HAP-1 (cell line): Measurements from ENCODE around the gene ALDH3A1.

Experiments
- DNase-seq, 2 experiments: peaks; one replicate each; pipeline ENCODE4 v3.0.0-alpha.2; 2016 to 2020; ENCODE audit warnings: low spot score in 2 of 2
- H3K27me3 ChIP-seq: fragments of 250-450 bp; sonication (Bioruptor Pico); 2 replicates; pipeline ENCODE4 v1.5.1; 2020; ENCODE audit warnings: low read depth, mild to moderate bottlenecking, moderate library complexity
- H3K36me3 ChIP-seq: fragments of 250-450 bp; sonication (Bioruptor Pico); replicated peaks from 2 replicates; pipeline ENCODE4 v1.5.1; 2020; ENCODE audit warnings: mild to moderate bottlenecking
- H3K4me1 ChIP-seq: fragments of 250-450 bp; sonication (Bioruptor Pico); 2 replicates; pipeline ENCODE4 v1.5.1; 2020; ENCODE audit warnings: mild to moderate bottlenecking
- H3K4me3 ChIP-seq: fragments of 250-450 bp; sonication (Bioruptor Pico); 2 replicates; pipeline ENCODE4 v1.5.1; 2020; ENCODE audit warnings: mild to moderate bottlenecking, moderate library complexity
- H3K9me3 ChIP-seq: fragments of 250-450 bp; sonication (Bioruptor Pico); 2 replicates; pipeline ENCODE4 v1.5.1; 2020; ENCODE audit warnings: mild to moderate bottlenecking, moderate library complexity
- in situ Hi-C: fragments of 300-500 bp; cut with MboI; formaldehyde crosslinking; loops from 3 replicates; pipeline ENCODE4 v1.14.3; 2020; ENCODE audit warnings: low sequenced_read_pairs, inconsistent platforms, mixed read lengths

ALDH3A1 gene

DNA sequence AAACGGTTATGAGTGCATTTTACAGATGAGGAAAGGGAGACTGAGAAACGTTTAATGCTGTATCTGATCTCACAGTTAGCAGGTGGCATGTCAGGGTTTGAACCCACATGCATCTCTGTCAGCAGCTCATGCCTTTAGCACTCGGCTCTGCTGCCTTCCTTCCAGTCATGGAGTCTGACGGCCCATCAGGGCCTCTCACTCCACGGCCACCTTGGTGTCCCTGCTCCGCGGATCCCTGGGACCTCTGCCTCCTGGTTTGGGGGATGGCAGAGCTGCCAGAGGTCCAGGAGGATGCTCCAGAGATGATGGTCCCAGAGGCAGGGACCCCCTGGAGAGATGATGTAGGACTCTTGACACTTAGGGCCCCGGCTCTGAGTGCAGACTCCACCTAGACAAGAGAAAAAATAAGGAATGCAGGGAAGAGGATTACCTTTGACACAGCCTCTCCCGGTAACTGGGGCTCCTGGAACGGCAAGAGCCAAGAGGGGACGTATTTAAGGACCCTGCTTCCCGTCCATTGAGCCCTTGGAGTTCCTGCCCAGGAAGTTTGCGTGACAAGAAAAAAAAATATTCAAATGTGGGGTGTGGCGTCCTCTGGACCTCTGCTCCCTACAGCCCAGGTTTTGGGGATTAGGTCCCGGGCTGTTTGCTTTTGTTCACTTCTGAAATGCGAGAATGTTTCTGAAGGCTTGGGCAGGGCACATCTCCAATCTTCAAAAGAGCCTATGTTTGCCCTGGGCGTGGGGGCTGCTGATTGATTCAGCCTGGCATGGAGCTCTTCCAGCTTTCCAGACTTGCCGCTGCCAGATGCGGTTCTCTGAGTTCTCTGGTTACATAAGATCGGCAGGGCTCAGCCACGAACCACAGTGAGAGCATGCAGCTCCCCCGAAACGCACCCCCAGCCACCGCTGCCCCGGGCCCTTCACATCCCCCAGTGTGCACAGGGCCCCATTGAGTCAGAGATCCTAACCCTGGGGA lies at the start of gene ALDH3A1:
Gene ALDH3A1 (minus strand): TSS at position 470 of the 978 bp plus-strand sequence. CDS start 3,169 bp downstream, outside the sequence.
- Histone ChIP-seq H3K4me1 (peaks cover 9% of the 10 kb centered on the region), H3K9me3 (no peaks in the 10 kb centered on the region), H3K4me3 (no peak within 1 kb of the TSS), H3K27me3 (no peaks in the 10 kb centered on the region), H3K36me3 (no peaks in the 10 kb centered on the region)
- DNase-seq: no peak
- in situ Hi-C loops: no loop called here

DNA sequence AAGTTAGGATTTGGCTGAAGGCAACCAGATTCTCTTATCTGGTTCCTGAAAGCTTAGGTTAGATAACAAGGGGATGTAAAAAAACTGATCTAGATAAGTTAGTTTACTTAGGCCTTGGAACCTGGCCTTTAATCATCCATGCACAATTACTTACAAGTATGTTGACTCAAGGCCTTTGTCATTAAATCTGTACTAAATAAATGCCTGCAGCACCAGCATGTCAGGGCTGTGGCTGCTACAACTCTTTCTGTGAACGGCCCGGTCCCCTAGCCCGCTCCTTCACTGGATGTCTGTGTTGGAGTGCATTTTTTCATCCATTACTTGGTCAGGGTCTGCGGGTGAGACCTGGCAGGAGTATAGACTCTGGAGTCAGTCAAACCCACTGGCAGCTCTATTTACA lies 48.4 kb upstream of the ALDH3A1 start:
- H3K27me3 ChIP-seq: no peaks in the 10 kb centered on the region
- H3K4me3 ChIP-seq: no peak overlapping the region
- no peaks in the 10 kb centered on the region; the same call in 1 of the 2 replicates for H3K9me3 ChIP-seq
- DNase-seq: no peak
- H3K36me3 ChIP-seq: no peaks in the 10 kb centered on the region
- in situ Hi-C loops: no loop called here
- no peaks in the 10 kb centered on the region for H3K4me1 ChIP-seq

DNA sequence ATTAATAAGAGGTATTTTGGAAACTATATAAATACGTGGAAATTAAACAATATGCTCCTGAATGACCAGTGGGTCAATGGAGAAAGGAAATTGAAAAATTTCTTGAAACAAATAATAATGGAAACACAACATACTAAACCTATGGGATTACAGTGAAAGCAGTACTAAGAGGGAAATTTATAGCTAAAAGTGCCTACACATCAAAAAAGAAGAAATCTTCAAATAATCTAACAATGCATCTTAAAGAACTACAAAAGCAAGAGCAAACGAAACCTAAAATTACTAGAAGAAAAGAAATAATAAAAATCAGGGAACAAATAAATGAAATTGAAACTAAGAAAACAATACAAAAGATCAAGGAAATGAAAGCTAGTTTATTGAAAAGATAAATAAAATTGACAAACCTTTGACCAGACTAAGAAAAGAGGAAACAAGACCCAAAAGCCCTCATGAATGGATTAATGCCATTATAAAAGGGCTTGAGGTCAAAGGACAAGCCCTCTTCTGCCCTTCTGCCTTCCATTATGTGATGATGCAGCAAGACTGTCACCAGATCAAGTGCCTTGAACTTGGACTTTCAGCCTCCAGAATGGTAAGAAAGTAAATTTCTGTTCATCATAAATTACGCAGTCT lies 43.9 kb upstream of the ALDH3A1 start:
- in situ Hi-C loops: no loop called here
- H3K4me1 ChIP-seq: no peaks in the 10 kb centered on the region
- no peak overlapping the region for H3K4me3 ChIP-seq
- H3K9me3 ChIP-seq: no peaks in the 10 kb centered on the region; the same call in 1 of the 2 replicates
- no peaks in the 10 kb centered on the region for H3K36me3 ChIP-seq
- no peaks in the 10 kb centered on the region for H3K27me3 ChIP-seq
- DNase-seq: no peak

DNA sequence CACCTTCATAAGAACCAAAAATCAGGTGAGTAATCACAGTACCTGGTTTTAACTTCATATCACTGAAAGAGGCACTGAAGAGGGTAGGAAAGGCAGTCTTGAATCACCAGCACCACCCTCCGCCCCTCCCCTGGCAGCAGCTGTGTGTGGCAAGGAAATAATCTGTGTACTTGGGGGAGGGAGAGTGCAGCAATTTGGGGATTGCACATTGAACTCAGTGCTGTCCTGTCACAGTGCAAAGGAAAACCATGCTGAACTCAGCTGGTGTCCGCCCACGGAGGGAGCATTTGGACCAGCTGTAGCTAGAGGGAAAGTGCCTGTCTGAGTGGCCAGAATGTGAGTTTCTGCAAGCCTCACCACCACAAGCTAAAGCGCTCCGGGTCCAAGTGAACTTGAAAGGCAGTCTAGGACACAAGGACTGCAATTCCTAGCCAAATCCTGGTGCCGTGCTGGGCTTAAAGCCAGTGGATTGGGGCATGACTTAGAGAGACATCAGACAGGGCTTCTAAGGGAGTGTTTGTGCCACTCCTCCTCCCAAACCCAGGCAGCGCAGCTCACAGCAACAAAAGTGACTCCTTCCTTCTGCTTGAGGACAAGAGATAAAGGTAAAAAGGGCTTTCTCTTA lies 39.7 kb upstream of the ALDH3A1 start:
- Histone ChIP-seq H3K4me3 (no peak overlapping the region), H3K4me1 (no peaks in the 10 kb centered on the region), H3K27me3 (no peaks in the 10 kb centered on the region), H3K36me3 (no peaks in the 10 kb centered on the region), H3K9me3 (no peaks in the 10 kb centered on the region)
- in situ Hi-C loops: no loop called here
- DNase-seq: no peak

DNA sequence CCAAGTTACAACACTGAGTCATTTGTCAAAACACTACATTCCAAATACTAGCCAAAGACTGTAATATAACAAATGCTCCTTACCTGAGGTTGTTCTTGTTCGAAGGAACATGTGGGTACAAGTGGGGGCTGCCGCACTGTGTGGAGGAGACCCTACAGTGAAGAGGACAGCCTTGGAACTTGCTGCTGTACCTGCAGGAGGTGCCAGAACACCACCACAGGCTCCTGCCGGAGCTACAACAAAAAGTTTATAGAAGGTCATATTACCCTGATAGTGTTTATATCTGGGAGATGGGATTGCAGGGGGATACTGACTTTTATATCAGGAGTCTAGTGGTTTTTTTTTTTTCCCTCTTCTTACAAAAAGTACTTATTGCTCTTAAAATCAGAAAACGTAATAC lies 37.8 kb upstream of the ALDH3A1 start:
- Histone ChIP-seq H3K36me3 (no peaks in the 10 kb centered on the region), H3K27me3 (no peaks in the 10 kb centered on the region; the same call in 1 of the 2 replicates), H3K4me3 (no peak overlapping the region), H3K9me3 (no peaks in the 10 kb centered on the region), H3K4me1 (no peaks in the 10 kb centered on the region)
- DNase-seq: no peak
- in situ Hi-C loops: no loop called here

DNA sequence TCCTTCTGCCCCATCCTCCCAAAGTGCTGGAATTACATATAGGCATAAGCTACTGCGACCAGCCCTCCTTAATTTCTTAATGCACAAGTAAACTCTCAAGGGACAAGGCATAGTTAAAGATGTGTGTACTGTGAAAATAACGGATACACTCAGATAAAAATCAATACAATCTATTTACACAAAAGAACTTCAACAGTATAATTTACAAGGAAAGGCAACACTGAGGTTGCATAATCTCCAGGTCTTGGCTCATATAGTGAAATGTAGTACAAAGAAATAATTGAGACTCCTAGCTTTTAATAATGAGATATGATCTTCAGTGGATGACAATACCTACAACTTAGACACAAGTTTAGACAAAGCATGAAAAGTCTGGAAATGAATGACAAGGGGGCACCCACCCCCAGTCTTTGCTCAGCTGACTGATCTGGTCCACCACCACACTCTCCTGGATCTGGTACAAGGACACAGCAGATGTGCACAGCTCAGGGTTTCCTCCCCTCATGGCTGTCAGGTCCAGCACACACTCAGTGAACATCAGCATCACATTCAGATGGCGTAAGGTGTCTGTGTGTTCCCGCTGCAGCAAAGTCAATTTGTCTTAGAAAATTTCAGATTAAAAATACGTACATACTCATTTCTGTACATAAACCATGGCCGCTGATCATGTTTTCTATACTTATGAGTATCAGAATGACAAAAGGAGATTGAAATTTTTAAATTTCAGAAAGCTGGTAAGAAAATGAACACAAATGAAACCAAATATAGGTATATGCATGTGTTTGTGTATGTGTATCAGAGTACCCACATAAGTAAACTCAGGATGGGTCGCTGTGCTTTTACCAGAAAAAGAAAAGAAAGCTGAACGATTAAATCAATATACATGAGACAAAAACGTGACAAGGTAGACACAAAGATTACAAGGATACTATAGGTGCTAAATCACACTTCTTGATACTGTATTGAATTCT lies 33.7 kb upstream of the ALDH3A1 start:
- H3K36me3 ChIP-seq: no peaks in the 10 kb centered on the region
- no peak for DNase-seq
- H3K4me3 ChIP-seq: no peak overlapping the region
- peaks cover 4% of the 10 kb centered on the region; the same call in 1 of the 2 replicates for H3K27me3 ChIP-seq
- no peaks in the 10 kb centered on the region for H3K9me3 ChIP-seq
- H3K4me1 ChIP-seq: no peaks in the 10 kb centered on the region
- in situ Hi-C loops: no loop called here

DNA sequence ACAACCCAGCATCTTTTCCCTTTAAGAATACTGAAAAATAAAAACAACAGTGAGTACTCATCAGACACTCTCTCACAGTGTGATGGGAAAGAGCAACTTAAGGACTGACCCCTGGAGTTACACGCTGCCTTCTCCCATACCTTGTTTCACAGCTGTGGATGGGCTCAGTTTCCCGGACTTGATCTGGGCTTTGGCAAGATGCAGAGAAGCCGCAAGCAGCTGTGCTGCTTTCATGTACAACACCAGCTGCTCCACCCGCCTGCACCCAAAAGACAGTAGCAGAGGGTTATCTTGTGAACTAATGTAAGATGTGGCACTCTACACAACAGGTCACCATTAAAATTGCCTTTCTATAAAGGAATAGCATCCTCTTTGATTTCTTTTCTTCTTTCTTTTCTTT lies 32.7 kb upstream of the ALDH3A1 start:
- Histone ChIP-seq H3K27me3 (peaks cover 4% of the 10 kb centered on the region; the same call in 1 of the 2 replicates), H3K36me3 (no peaks in the 10 kb centered on the region), H3K4me3 (no peak overlapping the region), H3K9me3 (no peaks in the 10 kb centered on the region), H3K4me1 (no peaks in the 10 kb centered on the region)
- DNase-seq: no peak
- in situ Hi-C loops: no loop called here

DNA sequence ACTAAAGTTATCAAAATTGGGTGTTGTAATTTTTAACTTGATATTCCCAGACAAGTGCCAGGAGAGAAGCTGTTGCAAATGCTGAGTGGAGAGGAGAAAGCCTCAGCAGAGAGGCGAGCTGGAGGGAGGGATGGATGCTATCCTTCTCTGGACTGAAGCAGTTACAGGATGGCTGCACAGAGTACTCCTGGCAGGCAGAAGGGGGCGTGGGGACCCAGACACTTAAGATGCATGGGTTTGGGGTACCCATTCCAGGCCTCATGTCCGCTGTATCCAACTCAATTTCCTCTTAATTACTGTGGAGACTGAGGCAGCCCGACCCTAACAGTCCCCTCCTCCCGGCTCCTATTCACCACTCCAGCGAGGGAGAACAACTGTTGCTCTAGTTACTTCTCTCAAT lies 25.4 kb upstream of the ALDH3A1 start:
- H3K9me3 ChIP-seq: no peaks in the 10 kb centered on the region
- no peak for DNase-seq
- no peaks in the 10 kb centered on the region; the same call in 1 of the 2 replicates for H3K4me1 ChIP-seq
- H3K4me3 ChIP-seq: no peak overlapping the region
- no peaks in the 10 kb centered on the region for H3K36me3 ChIP-seq
- H3K27me3 ChIP-seq: no peaks in the 10 kb centered on the region
- in situ Hi-C loops: no loop called here

DNA sequence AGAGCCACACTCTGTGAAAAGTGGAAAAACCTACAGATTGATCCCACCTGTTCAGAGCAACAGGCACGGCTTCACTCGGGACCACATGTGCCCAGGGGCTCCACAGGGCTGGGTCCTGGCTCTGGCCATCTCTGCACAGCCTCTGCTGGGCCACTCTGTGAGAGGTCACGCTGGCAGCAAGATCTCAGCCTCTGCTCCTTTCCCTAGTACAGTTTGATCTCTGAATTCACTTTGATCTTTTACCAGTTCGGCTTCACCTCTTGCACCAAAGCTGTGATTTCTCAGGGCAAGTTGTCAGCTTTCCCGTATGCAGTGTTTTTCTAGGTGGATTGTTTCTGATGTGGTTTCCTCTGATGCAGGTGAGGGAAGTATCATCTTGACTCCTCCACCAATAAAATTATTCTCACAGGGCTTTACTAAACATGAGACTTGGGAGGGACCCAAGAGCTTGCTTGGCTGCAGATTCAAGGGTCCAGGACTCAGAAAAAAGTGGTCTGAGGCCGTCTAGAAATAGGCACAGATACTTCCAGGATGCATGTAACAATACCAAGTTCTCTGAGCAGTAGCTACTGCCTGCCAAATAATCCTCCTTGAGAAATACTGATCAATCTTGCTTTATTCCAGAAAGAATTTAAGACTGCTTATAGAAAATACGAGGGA lies 24.0 kb upstream of the ALDH3A1 start:
- Histone ChIP-seq H3K36me3 (no peaks in the 10 kb centered on the region), H3K4me3 (no peak overlapping the region), H3K4me1 (no peaks in the 10 kb centered on the region; the same call in 1 of the 2 replicates), H3K9me3 (no peaks in the 10 kb centered on the region), H3K27me3 (no peaks in the 10 kb centered on the region)
- in situ Hi-C loops: no loop called here
- DNase-seq: no peak

DNA sequence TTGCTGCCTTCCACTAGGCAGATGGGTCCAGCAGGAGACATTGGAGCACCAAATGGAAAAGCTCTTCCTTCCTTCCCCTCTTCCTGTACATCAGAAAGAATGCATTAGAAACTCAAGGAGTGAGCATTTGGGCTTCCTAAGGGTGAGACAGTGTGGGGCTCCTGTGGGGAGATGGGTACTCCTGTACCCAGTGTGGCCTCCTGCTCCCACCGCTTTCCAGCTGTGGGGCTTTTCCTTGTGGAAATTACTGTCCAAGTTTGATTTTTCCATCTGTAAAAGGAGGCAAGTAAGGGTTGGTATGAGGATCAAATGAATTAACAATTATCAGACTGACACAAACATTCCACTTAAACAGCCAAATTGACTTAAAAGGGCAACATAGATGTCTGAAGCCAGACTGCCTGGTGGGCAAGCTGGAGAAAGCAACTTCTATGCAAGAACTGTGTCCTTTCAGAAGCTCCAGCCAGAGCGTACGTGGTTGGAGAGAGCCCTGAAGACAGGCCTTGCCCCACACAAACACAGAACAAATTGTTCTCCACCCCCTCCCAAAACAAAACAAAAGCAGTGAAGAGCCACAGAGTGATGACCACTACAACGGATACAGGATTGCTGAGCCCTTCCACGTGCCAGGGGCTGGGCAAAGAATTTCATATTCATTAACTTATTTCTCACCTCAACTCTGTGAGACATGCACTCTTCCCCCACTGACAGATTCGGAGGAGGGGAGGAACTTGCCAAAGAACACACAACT lies 23.1 kb upstream of the ALDH3A1 start:
- Histone ChIP-seq H3K36me3 (no peaks in the 10 kb centered on the region), H3K4me3 (no peak overlapping the region), H3K4me1 (no peaks in the 10 kb centered on the region; the same call in 1 of the 2 replicates), H3K27me3 (no peaks in the 10 kb centered on the region), H3K9me3 (no peaks in the 10 kb centered on the region)
- in situ Hi-C loops: no loop called here
- DNase-seq: no peak

DNA sequence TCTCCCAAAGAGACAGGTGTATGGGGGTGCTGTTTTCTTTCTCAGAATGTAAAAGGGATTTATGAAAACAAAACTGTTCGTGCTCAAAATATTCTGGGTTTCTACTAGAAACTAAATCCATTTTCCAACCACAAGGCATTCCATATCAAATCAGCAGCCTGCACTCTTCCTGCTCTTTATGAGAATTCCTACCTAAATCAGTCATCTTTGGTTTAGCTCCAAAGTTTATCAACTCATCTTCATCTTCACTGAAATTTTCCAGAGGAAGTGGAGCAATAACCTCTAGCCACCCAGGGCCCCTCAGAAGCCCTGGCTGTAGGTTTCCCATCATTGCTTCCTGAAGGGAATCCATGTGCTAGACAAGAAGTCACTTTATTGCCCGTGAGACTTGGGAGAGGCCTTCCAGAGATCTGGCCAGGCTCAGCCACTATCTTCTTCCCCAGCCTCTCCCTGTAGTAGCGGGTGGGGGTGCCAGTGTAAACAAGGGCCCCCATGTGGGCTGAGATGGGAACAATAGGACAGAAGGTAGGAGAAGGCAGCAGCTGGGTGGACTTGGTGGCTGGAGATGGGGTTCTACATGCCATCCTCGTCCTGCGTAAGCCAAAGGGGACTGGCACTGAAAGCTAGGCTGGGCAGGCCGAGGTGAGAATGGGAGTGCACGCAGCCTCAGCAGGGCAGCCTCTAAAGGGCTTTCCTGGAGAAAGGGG lies 22.0 kb upstream of the ALDH3A1 start:
- no peaks in the 10 kb centered on the region for H3K27me3 ChIP-seq
- no peaks in the 10 kb centered on the region for H3K36me3 ChIP-seq
- H3K4me3 ChIP-seq: no peak overlapping the region
- no peaks in the 10 kb centered on the region for H3K9me3 ChIP-seq
- in situ Hi-C loops: no loop called here
- no peaks in the 10 kb centered on the region; the same call in 1 of the 2 replicates for H3K4me1 ChIP-seq
- no peak for DNase-seq
